HS-27A (cell line): ENCODE results near the gene CRYZ.
A peak's percentile ranks its signal among the peaks of the same experiment; 100 is the strongest.

Experiments used
- DNase-seq: peaks from one replicate; pipeline ENCODE4 v3.0.0-alpha.2; 2012; ENCODE audit warnings: low read depth, missing footprints

CRYZ gene

GRCh38 chr1:74731399-74732052 lies 1.3 kb downstream of the CRYZ start:
- no peak for DNase-seq

DNA sequence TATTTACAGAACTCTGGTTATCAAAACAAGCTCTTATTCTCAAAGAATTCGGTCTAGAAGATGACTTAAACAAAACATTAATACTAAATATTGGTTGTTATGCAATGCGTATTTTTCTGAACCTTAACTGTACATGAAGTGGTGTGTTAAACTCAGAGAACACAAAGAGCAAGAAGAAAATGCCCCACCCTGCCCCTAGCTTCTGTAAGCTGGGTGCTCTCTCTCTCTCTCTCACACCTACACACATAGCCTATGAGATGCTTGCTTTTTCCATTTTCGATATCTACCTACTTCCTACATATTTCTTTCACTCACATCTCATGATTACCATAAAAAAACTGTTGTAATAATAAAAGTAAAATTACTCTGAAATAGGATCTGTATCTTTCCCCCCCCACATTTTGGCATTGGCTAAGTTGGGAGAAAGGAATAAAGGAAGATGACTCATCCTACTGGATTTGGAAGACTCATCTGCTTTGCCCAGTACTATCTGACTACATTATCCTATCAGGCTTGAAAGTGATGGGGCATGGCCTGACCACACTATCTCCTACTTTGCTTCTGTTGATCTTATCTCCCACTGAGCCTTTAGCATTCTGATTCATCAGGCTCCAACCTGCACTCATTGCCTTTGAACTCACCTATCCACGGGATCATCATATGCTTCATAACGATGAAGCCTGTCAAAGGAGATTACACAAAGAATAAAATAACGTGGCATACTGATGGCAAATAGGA lies 2.9 kb downstream of the CRYZ start:
- DNase-seq, result peak; percentile 15

- no peak for DNase-seq
Measured at GRCh38 chr1:74728736-74729135, 4.1 kb downstream of the CRYZ start.

DNA sequence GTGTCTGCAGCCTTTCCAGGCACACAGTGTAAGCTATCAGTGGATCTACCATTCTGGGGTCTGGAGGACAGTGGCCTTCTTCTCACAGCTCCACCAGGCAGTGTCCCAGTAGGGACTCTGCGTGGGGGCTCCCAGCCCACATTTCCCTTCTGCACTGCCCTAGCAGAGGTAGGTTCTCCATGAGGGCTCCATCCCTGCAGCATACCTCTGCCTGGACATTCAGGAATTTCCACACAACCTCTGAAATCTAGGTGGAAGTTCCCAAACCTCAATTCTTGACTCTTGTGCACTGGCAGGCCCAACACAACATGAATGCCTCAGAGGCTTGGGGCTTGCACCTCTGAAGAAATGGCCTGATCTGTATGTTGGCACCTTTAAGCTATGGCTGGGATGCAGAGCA lies 6.8 kb downstream of the CRYZ start:
- DNase-seq, result no peak

- no peak for DNase-seq
Measured at GRCh38 chr1:74717626-74718025, 15.2 kb downstream of the CRYZ start.

GRCh38 chr1:74716822-74717221 lies 16.0 kb downstream of the CRYZ start:
- no peak for DNase-seq

DNA sequence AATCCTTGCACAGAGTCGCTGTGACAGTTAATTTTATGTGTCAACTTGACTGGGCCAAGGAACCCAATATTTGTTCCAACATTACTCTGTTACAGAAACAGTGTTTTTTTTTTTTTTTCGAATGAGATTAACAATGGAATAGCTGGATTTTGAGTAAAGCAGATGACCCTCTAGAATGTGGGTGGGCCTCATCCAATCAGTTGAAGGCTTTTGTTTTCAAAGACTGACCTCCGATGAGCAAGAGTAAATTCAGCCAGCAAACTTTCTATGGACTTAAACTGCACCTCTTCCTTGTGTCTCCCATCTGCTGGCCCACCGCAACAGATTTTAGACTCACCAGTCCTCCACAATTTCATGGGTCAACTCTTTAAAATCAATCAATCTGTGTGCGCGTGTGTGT lies 17.0 kb downstream of the CRYZ start:
- no peak for DNase-seq

DNA sequence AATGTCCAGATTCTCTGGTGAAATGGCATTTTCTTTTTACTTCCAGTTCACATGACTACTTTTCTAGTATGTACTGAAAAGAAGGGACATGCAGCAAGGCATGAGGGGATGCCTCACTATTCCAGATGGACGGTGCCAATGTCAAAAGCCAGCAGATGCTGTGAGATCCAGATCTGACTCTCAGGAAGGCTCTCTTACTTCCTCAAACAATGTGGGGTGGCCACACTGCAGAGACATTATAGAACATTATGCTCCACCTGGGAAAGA lies 17.7 kb downstream of the CRYZ start:
- DNase-seq, result no peak

DNA sequence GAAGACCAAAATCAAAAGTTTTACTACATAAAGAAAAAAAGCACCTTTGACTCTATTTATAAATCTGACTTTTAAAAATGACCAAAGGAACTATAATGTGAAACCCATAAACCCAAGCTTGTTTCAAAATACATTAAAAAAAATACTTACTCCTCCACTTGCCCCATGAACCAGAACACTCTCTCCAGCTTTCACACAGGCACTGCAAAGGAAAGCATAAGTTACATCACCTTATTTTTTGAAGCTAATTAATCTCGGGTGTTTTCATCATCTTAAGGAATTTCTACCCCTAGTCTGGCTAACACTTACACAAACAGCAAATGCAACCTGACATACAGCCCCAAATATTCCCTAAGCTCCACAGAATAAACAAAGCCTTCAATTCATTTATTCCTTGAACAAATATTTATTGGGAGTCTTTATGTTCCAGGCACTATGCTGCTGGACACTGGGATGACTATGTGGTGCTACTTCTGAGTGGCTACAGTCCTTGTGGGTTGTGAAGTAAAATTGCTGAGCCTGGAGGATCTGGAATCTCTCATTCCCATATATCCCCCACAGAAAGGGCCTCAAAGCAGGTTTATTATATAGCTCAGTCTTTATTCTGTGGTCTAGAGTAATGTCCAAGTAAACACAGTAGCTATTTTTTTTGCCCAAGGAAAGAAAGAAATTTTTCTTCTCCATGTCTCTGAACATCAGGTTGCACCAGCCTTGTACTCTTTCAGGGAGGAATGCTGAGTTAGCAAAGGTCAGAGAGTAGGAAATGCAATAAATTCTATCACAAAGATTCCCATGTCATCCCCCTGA lies 18.2 kb downstream of the CRYZ start:
- DNase-seq, result no peak

DNA sequence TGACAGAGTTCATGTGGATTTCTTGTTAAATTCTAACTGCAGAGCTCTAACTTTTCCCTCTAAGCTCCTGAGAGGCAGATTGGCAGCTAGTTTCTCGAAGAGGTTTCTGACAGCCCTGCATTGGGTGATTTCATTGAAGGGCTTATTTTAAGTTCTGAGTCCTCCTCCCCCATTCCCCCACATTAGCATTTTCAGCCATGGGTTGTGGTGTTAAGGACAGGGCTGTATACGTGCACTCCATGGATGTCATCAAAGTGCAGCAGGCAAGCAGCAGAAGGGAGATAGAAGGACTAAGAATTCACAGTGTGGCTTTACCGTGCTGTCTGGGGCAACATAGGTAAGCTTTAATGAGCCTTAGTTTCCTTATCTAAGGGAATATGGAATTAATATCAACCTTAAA lies 19.0 kb downstream of the CRYZ start:
- DNase-seq, result no peak

- DNase-seq, result no peak
Measured at GRCh38 chr1:74712881-74713280, 20.0 kb downstream of the CRYZ start.

DNA sequence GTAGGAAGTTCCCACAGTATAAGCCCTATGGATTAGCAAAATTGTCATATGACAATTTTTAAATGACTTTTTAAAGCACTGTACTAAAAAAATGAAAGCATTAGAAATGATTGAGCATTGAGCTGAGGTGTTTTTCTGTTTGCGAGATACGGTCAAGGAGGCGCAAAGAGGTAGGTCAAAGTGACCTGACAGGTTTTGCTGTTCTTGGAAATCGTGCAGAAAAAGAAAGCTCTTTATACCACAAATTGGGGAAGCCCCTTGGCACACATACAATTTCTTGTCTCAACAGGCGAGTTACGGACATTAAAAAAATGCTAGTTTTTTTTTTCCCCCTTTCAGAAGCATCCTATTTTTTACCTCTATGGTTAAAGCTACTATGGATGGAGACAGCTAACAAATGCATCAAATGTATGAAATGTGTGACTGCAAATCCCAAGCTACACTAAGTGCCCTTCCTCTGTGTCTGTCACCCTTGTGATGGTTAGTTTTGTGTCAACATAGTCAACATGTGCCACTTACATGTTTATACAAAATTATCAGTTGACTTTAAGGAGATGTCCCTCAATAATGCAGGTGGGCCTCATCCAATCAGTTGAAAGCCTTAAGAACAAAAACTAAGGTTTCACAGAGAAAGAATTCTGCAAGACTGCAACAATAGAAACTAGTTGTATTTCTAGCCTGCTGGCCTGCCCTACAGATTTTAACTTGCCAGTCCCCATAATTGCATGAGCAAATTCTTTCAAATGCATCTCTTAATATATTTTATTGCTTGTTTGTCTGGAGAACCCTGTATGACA lies 29.3 kb downstream of the CRYZ start:
- DNase-seq, result no peak

GRCh38 chr1:74699331-74699730 lies 33.5 kb downstream of the CRYZ start:
- DNase-seq, result no peak

GRCh38 chr1:74697832-74698231 lies 35.0 kb downstream of the CRYZ start:
- no peak for DNase-seq

GRCh38 chr1:74693473-74693872 lies 39.4 kb downstream of the CRYZ start:
- no peak for DNase-seq

GRCh38 chr1:74690909-74691308 lies 41.9 kb downstream of the CRYZ start:
- no peak for DNase-seq

DNA sequence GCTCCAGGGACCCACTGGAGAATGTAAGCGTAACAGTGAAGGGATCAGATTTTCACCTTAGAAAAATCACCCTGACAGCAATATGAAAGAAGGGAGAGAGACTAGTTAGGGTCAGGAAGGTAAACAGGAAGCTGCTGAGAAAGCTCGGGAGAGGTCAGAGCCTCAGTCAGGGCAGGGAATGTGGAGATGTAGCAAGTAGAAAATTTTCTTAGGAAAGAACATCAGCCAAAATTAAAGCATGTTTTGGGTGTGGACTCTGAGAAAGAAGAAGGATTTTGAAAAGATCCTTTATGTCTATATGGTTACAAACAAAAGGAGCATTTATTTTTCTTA lies 42.5 kb downstream of the CRYZ start:
- no peak for DNase-seq

DNA sequence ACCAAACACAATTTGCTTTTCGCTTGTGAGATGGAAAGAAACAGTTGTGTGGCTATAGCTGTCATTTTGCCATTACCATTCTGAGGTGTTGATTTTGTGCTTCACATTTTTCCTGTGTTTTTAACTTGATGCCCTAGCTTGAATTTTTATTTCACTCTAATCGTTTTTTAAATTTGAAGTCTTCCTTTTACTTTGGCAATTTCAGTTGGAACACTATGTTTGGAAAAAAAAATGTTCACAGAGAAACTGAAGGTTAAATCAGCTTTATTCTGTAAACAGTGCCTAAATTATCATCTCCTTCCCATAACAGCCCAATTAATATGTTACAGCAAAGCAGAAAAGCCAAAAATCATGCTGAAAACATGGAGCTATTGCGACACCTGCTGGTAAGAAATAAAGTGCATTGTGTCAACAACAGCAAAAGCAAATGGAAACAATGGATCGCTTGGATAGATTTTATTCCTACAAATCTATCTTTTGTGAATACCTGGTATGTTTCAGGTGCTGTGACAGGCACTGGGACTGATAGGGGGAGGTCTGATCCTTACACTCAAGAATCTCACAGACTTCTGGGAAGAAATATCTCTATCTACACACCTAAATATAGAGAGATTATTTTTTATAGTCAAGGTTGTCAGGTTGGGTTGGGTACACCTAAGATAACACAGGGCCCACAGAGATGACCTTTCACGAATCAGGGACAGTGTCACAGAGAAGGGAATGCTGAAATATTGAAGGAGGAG lies 43.1 kb downstream of the CRYZ start:
- peak; percentile 46 for DNase-seq

- no peak for DNase-seq
Measured at GRCh38 chr1:74686928-74687327, 45.9 kb downstream of the CRYZ start.

GRCh38 chr1:74684301-74684700 lies 48.5 kb downstream of the CRYZ start:
- no peak for DNase-seq

- DNase-seq, result no peak
Measured at GRCh38 chr1:74683656-74684055, 49.2 kb downstream of the CRYZ start.

DNA sequence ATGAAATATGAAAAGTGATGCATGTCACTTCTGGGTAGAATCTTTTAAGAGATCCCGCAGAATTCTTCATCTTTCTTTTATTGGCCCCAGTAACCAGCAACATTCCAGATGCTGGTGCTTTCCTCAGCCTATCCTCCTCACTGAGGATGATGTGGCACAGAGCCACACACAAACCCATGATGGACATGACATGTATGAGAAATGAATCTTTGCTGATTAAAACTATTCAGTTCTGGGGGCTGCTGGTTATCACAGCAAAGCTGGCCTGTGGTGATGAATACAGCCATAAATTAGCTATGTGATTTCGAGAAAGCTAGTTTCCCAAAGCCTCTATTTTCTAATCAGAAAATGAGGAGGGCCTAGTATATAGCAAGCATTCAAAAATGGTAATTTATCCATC lies 51.0 kb downstream of the CRYZ start:
- DNase-seq, result no peak
